Suprapubic skin (tissue), 4 donors: ENCODE data around the gene ANKS1A. TPM values are rescaled to one million over a fixed set of nuclear protein-coding genes. Genes with fewer than 3 reads are reported as not detected.

Experiments used
- DNase-seq, 2 donors: peaks; one replicate each; pipeline ENCODE4 v3.0.0-alpha.2; 2019; ENCODE audit warnings: low spot score in 2 of 2
- H3K27ac ChIP-seq: fragments of 200-600 bp; sonication (generic); one replicate; pipeline ENCODE4 v1.5.1; 2019
- H3K27me3 ChIP-seq: fragments of 200-600 bp; sonication (generic); one replicate; pipeline ENCODE4 v1.5.1; 2019
- H3K36me3 ChIP-seq: fragments of 200-600 bp; sonication (generic); one replicate; pipeline ENCODE4 v1.5.1; 2019
- H3K4me1 ChIP-seq: fragments of 200-600 bp; sonication (generic); one replicate; pipeline ENCODE4 v1.5.1; 2019
- H3K4me3 ChIP-seq: fragments of 200-600 bp; sonication (generic); one replicate; pipeline ENCODE4 v1.5.1; 2019; ENCODE audit warnings: mild to moderate bottlenecking
- H3K9me3 ChIP-seq: fragments of 200-600 bp; sonication (generic); one replicate; pipeline ENCODE4 v1.5.1; 2019
- CTCF ChIP-seq, 2 donors: fragments of 200-600 bp in 1 of 2; fragments of 450-650 bp in 1 of 2; sonication (generic) in 1 of 2; IDR thresholded peaks; one replicate each; pipeline ENCODE4 v1.5.1; 2016 to 2019; ENCODE audit warnings: antibody characterized with exemption in 2 of 2, mild to moderate bottlenecking in 1 of 2, moderate library complexity in 1 of 2
- EP300 ChIP-seq: sonication (generic); formaldehyde crosslinking; IDR thresholded peaks from one replicate; pipeline ENCODE4 v1.6.1; 2017; ENCODE audit warnings: antibody characterized with exemption
- POLR2A ChIP-seq, 2 donors: fragments of 450-650 bp; IDR thresholded peaks; one replicate each; pipeline ENCODE4 v1.6.1; 2017; ENCODE audit warnings: antibody characterized with exemption in 2 of 2, mild to moderate bottlenecking in 2 of 2, moderate library complexity in 2 of 2
- POLR2AphosphoS5 ChIP-seq, 3 donors: sonication (generic); formaldehyde crosslinking; IDR thresholded peaks; one replicate each; pipeline ENCODE4 v1.6.1; 2017; ENCODE audit warnings: antibody characterized with exemption in 3 of 3
- WGBS: methylation state at CpG from one replicate; pipeline ENCODE4 v1.1.5; 2018; 5-methylcytosine and 5-hydroxymethylcytosine counted together
- total RNA-seq, 4 donors: library from RNA; depleted of rRNA; stranded (reverse); fragments of >200 nt; gene quantifications; one replicate each; pipeline ENCODE4 v1.1.0, GENCODE V29; 2016

Gene ANKS1A
- total RNA-seq, 4 donors from 2014 or later = 24.7 to 34.6 (median 30.5) TPM

DNA sequence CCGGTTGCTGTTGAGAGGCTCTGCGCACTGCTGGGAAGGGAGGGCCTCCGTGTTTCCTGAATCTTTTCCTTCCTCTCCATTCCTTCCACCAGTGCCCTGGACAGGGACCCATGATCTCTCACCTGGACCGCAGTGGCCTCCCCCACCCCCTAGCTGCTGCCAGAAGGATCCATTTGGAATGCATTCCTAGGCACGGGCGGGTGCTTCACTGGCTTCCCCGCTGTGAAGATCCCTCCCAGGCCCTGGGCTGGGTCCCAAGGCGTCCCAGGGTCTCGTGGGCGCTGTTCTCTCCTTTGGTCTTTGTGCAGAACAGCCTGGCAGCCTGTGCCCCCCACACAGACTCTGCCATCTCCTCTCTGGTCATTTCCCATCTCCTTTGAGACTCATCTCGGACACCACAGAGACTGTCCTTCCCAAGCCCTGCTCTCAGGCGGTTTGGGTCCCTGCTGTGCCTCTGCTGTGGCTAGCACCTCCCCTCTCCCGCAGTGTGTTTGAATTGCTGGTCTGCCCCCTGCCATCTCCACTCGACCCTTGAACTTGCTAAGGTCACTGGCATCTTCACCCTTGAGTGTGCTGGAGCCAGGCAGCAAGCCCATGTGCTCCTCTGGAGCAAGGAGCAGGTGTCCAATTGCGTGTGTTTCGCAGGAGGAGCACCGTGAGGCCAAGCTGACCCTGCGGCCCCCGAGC, 193.1 kb downstream of the ANKS1A start:
- H3K9me3 ChIP-seq = no peaks in the 10 kb centered on the region
- peak overlapping the region; percentile 88 for H3K27ac ChIP-seq
- peak in 1 of 2 donors; percentile 63 for DNase-seq
- TF ChIP-seq POLR2AphosphoS5 (IDR thresholded peaks at IDR 0.05) (no peak), POLR2A (IDR thresholded peaks at IDR 0.05) (no peak), EP300 (no peak), CTCF (IDR thresholded peaks at IDR 0.05) (no peak)
- no peaks in the 10 kb centered on the region for H3K27me3 ChIP-seq
- peaks cover 92% of the 10 kb centered on the region for H3K36me3 ChIP-seq
- 57% methylated on average over 16 of the region's 19 CpGs for whole genome bisulfite sequencing
- peak overlapping the region; percentile 21 for H3K4me3 ChIP-seq
- H3K4me1 ChIP-seq = peaks cover 73% of the 10 kb centered on the region

GRCh38 chr6:35082733-35083403, 193.8 kb downstream of the ANKS1A start:
- 85% methylated on average over 11 of the region's 13 CpGs for WGBS
- Histone ChIP-seq H3K27me3 (no peaks in the 10 kb centered on the region), H3K4me3 (no peak overlapping the region), H3K27ac (no peak overlapping the region), H3K36me3 (peaks cover 92% of the 10 kb centered on the region), H3K9me3 (no peaks in the 10 kb centered on the region), H3K4me1 (peaks cover 68% of the 10 kb centered on the region)
- DNase-seq = peak in 1 of 2 donors; percentile 69
- no peak for TF ChIP-seq POLR2AphosphoS5 (IDR thresholded peaks at IDR 0.05)
- no peak for TF ChIP-seq POLR2A (IDR thresholded peaks at IDR 0.05)
- no peak for TF ChIP-seq CTCF (IDR thresholded peaks at IDR 0.05)
- no peak for TF ChIP-seq EP300

GRCh38 chr6:35083507-35083906, 194.5 kb downstream of the ANKS1A start:
- no peaks in the 10 kb centered on the region for H3K27me3 ChIP-seq
- H3K9me3 ChIP-seq = no peaks in the 10 kb centered on the region
- peak overlapping the region; percentile 43 for H3K27ac ChIP-seq
- H3K4me1 ChIP-seq = peaks cover 68% of the 10 kb centered on the region
- TF ChIP-seq CTCF (IDR thresholded peaks at IDR 0.05) = no peak
- no peak for TF ChIP-seq POLR2AphosphoS5 (IDR thresholded peaks at IDR 0.05)
- no peak for TF ChIP-seq EP300
- TF ChIP-seq POLR2A (IDR thresholded peaks at IDR 0.05) = no peak
- no peak overlapping the region for H3K4me3 ChIP-seq
- peak in 1 of 2 donors; percentile 45 for DNase-seq
- WGBS = 80% methylated on average over 9 of the region's 9 CpGs
- H3K36me3 ChIP-seq = peaks cover 92% of the 10 kb centered on the region

- Histone ChIP-seq H3K36me3 (peaks cover 92% of the 10 kb centered on the region), H3K27ac (peak overlapping the region; percentile 43), H3K27me3 (no peaks in the 10 kb centered on the region), H3K4me3 (no peak overlapping the region), H3K9me3 (no peaks in the 10 kb centered on the region), H3K4me1 (peaks cover 69% of the 10 kb centered on the region)
- WGBS = 28% methylated on average over 11 of the region's 14 CpGs
- TF ChIP-seq CTCF (IDR thresholded peaks at IDR 0.05) (no peak), EP300 (no peak), POLR2AphosphoS5 (IDR thresholded peaks at IDR 0.05) (no peak), POLR2A (IDR thresholded peaks at IDR 0.05) (no peak)
- peak; percentile 75 to 76 for DNase-seq
Measured at GRCh38 chr6:35084041-35084491, 195.0 kb downstream of the ANKS1A start.

DNA sequence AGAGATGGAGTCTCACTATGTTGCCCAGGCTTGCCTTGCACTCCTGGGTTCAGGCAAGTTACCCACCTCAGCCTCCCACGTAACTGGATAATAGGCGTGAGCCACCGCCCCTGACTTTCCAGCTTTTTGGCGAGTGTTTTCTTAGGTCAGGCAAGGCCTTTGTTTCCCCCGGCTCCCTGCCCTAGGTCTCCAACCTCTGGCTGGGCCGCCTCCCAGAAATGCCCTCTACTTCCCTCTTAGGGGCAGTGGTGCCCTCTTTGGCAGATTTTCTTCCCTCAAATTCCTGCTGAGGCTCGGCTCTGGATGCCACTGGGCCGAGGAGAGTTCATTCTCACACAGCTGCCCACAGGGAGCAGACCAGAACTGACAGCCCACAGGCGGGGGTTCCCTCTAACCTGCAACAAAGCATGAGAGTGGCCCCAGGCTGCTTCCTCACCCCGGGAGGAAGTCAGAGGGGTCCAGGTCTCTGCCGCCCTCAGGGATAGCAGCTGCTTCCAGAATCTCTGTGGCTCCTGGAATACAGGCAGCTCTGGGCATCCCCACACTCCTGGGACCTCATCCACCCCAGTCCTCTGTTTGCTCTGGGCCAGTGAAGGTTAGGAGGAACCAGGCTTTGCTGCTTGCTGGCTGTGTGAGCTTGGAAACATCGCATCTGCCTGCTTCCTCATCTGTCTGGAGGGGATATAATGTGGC, 195.6 kb downstream of the ANKS1A start:
- H3K27ac ChIP-seq = peak overlapping the region; percentile 28
- H3K4me3 ChIP-seq = no peak overlapping the region
- 54% methylated on average over 12 of the region's 12 CpGs for WGBS
- H3K36me3 ChIP-seq = peaks cover 92% of the 10 kb centered on the region
- no peak for TF ChIP-seq CTCF (IDR thresholded peaks at IDR 0.05)
- TF ChIP-seq POLR2AphosphoS5 (IDR thresholded peaks at IDR 0.05) = no peak
- no peak for TF ChIP-seq POLR2A (IDR thresholded peaks at IDR 0.05)
- peak; percentile 49 to 58 for DNase-seq
- no peaks in the 10 kb centered on the region for H3K27me3 ChIP-seq
- no peaks in the 10 kb centered on the region for H3K9me3 ChIP-seq
- peaks cover 69% of the 10 kb centered on the region for H3K4me1 ChIP-seq
